DMS79 treated with DMSO at 0.1 percent for 48 hours (cell line): ENCODE measurements around the gene AKR1C3.
"Not testable (repeated sequence)": the region's sequence is repeated elsewhere in the genome, so short reads cannot be mapped to it uniquely, and the experiment has no call there.

Experiments used
- DNase-seq: peaks from one replicate; lab custom pipeline; 2025; lab: John Stamatoyannopoulos, UW

Gene AKR1C3

GRCh38 chr10:5089865-5090264, 4.3 kb upstream of the AKR1C3 start:
- no peak for DNase-seq

- DNase-seq = no peak
Observed at GRCh38 chr10:5090551-5090950, 3.7 kb upstream of the AKR1C3 start.

- no peak for DNase-seq
Observed at GRCh38 chr10:5091196-5091595, 3.0 kb upstream of the AKR1C3 start.

- no peak for DNase-seq
Observed at GRCh38 chr10:5092375-5092774, 1.8 kb upstream of the AKR1C3 start.

GRCh38 chr10:5092848-5093790, 1.1 kb upstream of the AKR1C3 start:
- no peak for DNase-seq

GRCh38 chr10:5095687-5096086, 1.5 kb downstream of the AKR1C3 start:
- DNase-seq = no peak

GRCh38 chr10:5096108-5096507, 1.9 kb downstream of the AKR1C3 start:
- DNase-seq = no peak

GRCh38 chr10:5102479-5102878, 8.3 kb downstream of the AKR1C3 start:
- DNase-seq = not testable (repeated sequence)

GRCh38 chr10:5103481-5103880, 9.3 kb downstream of the AKR1C3 start:
- no peak for DNase-seq

- DNase-seq = no peak
Observed at GRCh38 chr10:5105626-5106025, 11.4 kb downstream of the AKR1C3 start.

- DNase-seq = no peak
Observed at GRCh38 chr10:5106553-5106952, 12.3 kb downstream of the AKR1C3 start.

- DNase-seq = no peak
Observed at GRCh38 chr10:5107860-5108526, 13.8 kb downstream of the AKR1C3 start.

- DNase-seq = no peak
Observed at GRCh38 chr10:5108658-5109416, 14.6 kb downstream of the AKR1C3 start.

- DNase-seq = not testable (repeated sequence)
Observed at GRCh38 chr10:5109861-5110260, 15.6 kb downstream of the AKR1C3 start.

- no peak for DNase-seq
Observed at GRCh38 chr10:5116621-5117020, 22.4 kb downstream of the AKR1C3 start.

- DNase-seq = no peak
Observed at GRCh38 chr10:5117026-5117425, 22.8 kb downstream of the AKR1C3 start.

GRCh38 chr10:5119997-5120396, 25.8 kb downstream of the AKR1C3 start:
- not testable (repeated sequence) for DNase-seq

- no peak for DNase-seq
Observed at GRCh38 chr10:5123886-5124285, 29.7 kb downstream of the AKR1C3 start.

- no peak for DNase-seq
Observed at GRCh38 chr10:5125315-5126044, 31.3 kb downstream of the AKR1C3 start.

GRCh38 chr10:5135581-5135980, 41.4 kb downstream of the AKR1C3 start:
- no peak for DNase-seq

GRCh38 chr10:5136468-5137087, 42.4 kb downstream of the AKR1C3 start:
- DNase-seq = no peak
